GM19035 (cell line): Measurements from ENCODE around the gene DUSP19.

Experiments
- ATAC-seq: cut with Tn5 transposase; IDR thresholded peaks from one replicate; pipeline ENCODE4 v1.9.1; 2021; ENCODE audit not compliant: unreplicated experiment

Gene DUSP19

GRCh38 chr2:183063083-183063482 lies 15.5 kb upstream of the DUSP19 start:
- no peak for ATAC-seq

GRCh38 chr2:183068561-183068960 lies 10.0 kb upstream of the DUSP19 start:
- ATAC-seq, result no peak

DNA sequence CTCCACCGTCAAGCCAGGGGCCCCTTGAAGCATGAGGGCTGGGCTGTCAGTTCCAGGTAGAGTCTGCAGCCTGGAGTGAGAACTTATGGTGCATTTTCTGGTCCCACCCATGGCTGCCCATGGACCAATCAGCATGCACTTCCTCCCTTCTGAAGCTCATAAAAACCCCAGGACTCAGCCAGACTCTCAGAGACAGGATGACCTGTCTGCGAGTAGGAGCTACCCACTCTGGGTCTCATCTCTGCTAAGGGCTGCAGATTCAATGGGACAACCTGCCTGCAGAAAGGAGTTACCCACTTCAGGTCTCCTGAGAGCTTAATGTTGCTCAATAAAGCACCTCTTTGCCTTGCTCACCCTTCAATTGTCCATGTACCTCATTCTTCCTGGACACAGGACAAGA lies 9.4 kb upstream of the DUSP19 start:
- no peak for ATAC-seq

DNA sequence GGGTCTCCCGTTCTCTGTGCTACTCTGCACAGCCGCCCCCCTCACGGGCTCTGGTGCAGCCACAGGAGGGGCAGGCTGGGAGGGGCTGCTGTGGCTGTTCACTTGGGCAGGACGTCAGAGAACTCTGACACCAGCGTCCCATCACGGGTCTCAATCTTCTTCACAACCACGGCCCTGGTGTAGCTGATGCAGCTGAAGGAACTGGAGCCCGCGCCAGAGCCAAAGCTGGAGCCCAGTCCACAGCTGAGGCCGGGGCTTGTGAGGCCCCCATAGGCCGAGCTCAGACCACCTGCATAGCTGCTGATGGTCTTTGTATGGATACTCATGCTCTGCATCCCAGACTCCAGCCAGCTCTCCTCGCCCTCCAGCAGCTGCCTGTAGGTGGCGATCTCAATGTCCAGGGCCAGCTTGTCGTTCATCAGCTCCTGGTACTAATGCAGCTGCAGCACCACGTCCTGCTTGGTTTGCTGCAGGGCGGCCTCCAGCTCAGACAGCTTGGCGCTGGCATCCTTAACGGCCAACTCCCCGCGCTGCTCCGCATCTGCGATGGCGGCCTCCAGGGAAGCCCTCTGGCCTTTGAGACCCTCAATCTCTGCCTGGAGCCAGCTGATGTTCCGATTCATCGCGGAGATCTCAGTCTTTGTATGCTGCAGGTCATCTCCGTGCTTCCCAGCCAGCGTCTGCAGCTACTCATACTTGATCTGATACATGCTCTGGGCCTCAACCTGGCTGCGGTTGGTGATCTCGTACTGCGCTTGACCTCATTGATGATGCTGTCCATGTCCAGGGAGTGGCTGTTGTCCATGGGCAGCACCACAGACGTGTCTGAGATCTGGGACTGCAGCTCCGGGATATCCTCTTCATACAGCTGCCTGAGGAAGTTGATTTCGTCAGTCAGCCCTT lies 7.4 kb upstream of the DUSP19 start:
- no peak for ATAC-seq

DNA sequence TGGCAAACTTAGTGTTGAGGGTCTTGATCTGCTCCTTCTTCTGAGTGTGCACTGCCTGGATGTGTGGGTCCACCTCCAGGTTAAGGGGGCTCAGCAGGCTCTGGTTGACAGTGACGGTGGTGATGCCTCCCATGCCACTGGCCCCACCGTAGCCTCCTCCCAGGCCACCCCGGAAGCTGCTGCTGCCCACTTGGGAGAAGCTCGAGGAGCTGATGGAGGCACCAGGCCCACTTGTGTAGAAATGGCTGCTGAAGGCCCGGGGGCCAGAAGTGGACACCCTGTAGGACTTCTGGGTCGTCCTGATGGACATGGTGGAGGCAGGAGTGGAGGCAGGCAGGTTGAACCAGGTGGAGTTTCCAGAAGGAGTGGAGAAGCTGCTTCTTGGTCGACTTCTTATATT lies 6.4 kb upstream of the DUSP19 start:
- no peak for ATAC-seq

- ATAC-seq, result no peak
Observed at GRCh38 chr2:183078163-183078463, 434 bp upstream of the DUSP19 start.

DNA sequence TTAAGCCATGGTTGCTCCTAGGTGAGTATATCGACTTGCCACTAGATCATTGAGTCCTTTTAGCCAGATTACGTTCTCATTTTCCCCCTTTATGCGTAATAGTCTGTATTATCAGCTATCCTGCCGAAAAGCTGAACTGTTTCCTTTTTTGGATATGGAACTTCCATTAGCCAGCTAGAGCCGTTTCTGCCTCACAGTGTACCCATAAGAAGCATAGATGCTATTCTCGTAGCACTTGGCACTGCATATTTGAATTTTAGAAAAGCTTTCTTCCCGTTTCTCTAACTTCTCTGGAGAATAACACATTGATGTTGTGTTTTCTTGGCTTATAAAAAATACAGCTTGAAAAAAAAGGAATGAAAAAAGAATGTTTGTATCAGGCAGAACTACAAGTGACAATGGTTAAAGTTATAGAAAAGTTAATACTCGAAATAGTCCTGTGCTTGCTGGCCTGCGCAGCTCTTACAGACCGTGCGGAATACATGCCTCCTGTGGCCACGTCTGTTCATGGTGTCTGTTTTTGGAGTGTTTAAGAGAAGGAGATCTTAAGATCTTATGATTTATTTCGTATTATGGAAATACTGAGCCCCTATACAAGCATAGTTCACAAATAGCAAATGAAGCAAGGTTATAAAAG lies 710 bp downstream of the DUSP19 start:
- peak; percentile 29 for ATAC-seq

GRCh38 chr2:183081911-183082310 lies 3.4 kb downstream of the DUSP19 start:
- no peak for ATAC-seq

- ATAC-seq, result no peak
Observed at GRCh38 chr2:183088061-183088460, 9.5 kb downstream of the DUSP19 start.

GRCh38 chr2:183089192-183089851 lies 10.8 kb downstream of the DUSP19 start:
- ATAC-seq, result peak; percentile 53

GRCh38 chr2:183091318-183091953 lies 12.9 kb downstream of the DUSP19 start:
- no peak for ATAC-seq

- no peak for ATAC-seq
Observed at GRCh38 chr2:183091954-183092345, 13.4 kb downstream of the DUSP19 start.

DNA sequence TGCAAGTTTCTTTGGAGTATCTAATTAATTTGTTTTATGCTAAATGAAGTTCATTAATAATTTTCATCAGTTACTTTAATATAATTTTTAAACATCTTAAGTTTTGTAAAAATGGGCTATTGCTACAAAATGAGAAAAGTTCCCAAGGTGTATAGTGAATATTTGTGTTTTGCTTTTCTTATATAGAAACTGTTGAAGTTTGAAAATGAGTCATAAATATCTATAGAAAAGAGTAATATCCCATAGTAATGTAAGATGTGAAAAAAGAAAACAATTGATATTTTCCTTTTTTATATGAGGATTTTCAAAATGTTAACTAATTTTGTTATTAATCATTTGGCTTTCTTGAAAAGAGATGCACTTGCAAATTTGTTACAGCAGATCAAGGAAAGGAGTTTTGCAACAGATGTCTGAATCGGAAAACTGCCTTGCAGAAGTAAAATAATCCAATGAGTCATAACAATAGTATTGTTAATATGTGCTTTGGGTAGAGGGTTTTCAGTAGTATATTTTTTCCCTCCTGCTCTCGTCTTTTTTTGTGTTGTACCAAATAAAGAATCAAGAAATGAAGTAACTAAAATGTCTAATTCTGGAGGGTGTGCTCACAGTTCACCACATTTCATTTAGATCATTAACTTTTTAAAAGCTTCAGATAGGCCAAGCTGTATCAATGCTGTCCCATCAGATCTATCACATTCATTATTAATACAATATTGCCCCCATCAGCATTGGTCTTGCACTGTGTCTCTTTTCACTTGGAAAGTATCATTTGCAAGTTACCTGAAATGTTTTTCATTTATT lies 15.5 kb downstream of the DUSP19 start:
- ATAC-seq, result peak; percentile 78

GRCh38 chr2:183105402-183106134 lies 27.0 kb downstream of the DUSP19 start:
- ATAC-seq, result no peak

GRCh38 chr2:183112577-183112976 lies 34.0 kb downstream of the DUSP19 start:
- no peak for ATAC-seq

GRCh38 chr2:183113630-183114029 lies 35.1 kb downstream of the DUSP19 start:
- no peak for ATAC-seq

DNA sequence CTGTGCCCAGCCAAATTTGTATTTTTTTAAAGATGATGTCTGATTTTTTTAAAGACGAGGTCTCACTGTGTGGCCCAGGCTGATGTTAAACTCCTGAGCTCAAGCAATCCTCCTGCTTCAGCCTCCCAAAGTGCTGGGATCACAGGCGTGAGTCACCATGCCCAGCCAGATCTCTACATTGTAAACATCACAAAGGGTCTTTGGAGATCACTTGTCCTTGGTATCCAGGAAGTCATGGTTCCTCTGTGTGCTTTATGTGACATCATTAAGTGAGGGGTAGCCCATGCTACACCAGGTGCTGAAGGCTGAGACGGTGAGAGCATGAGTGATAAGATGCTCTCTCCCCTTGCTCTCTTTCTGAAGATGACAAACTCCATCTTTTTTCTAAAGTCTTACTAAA lies 38.7 kb downstream of the DUSP19 start:
- ATAC-seq, result no peak

DNA sequence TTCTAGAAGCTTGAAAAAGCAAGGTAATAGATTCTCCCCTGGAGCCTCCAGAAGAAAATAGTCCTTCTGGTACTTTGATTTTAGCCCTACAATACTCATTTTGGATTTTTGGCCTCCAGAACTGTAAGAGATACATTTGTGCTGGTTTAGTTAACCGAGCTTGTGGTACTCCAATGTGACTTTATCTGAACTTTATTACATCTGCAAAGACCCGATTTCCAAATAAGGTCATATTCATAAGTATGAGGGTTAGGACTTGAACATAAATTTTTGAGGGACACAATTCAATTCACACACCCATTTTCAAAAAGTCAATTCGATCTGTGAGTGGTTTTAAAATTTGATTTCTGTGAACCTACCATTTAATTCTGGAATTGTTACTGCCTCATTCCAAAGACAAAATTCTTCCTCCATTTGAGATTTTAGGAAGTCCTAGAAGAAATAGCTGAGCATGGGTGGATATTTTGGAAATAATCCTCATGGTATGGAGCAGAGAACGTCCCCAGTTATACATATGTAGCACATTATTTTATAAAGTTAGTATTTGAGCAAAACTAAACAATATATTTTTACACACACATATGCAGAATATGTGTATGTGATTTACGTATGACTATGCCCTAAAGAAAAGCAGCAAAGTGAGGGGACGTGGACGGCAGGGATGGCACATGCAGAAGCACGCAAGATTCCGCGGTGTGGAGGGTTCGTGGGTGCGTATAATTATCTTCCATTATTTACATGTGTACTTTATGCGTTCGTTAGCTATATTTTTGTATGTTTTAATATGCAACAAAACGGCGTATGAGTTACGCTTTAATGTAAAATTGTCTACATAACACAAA lies 44.8 kb downstream of the DUSP19 start:
- ATAC-seq, result no peak

DNA sequence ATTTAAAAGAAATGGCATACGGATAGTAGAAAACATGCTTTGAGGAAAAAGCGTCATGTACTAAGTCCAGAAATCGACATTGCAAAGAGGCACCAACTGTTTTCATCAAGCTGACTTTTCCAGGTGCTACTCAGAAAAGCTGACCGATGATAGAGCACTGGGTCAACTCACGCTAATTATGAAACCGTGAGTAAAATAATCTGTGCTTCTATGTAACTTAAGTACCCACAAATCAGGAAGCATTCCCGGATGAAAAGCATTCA lies 45.3 kb downstream of the DUSP19 start:
- ATAC-seq, result peak; percentile 47
